HepG2 (cell line): ENCODE results near the gene ATAD3C. TPM values are rescaled to one million over a fixed set of nuclear protein-coding genes. Genes with fewer than 3 reads are reported as not detected.

Experiments used
- BHLHE40 ChIP-seq: IDR thresholded peaks from 2 replicates; pipeline ENCODE4 v1.6.1; 2011; ENCODE audit warnings: low read length, improper control_type of control experiment
- HDAC1 ChIP-seq: sonication (generic); formaldehyde crosslinking; IDR thresholded peaks from 2 replicates; pipeline ENCODE4 v1.5.1; 2020; ENCODE audit warnings: mild to moderate bottlenecking, missing genetic modification reagents
- IRF2 ChIP-seq: IDR thresholded peaks from 2 replicates; pipeline ENCODE4 v1.6.1; 2018; ENCODE audit warnings: missing genetic modification reagents, missing compliant biosample characterization
- MEIS1 ChIP-seq: sonication (generic); formaldehyde crosslinking; IDR thresholded peaks from 2 replicates; pipeline ENCODE4 v1.9.0; 2021; ENCODE audit warnings: mild to moderate bottlenecking, missing genetic modification reagents, moderate library complexity, borderline replicate concordance
- NONO ChIP-seq, 2 experiments: fragments of 450-650 bp in 1 of 2; sonication (generic) in 1 of 2; formaldehyde crosslinking in 1 of 2; IDR thresholded peaks in 1 of 2; conservative IDR thresholded peaks in 1 of 2; 2 replicates each; pipeline versions ENCODE4 v1.6.1 to v1.8.0; 2017 to 2022; ENCODE audit warnings: mild to moderate bottlenecking in 1 of 2, missing genetic modification reagents in 1 of 2, moderate library complexity in 1 of 2
- PCBP2 ChIP-seq: fragments of 200-400 bp; formaldehyde crosslinking; optimal IDR thresholded peaks from 2 replicates; pipeline ENCODE3; 2018; ENCODE audit warnings: low read length, low read depth; ENCODE audit not compliant: poor library complexity, severe bottlenecking
- RFX3 ChIP-seq: IDR thresholded peaks from 2 replicates; pipeline ENCODE4 v1.6.1; 2016; ENCODE audit warnings: missing biosample characterization, missing genetic modification reagents
- TCF7L2 ChIP-seq: IDR thresholded peaks from 2 replicates; pipeline ENCODE4 v1.6.1; 2011; ENCODE audit warnings: mild to moderate bottlenecking, low read depth, low read length, moderate library complexity
- ZNF569 ChIP-seq: sonication (generic); formaldehyde crosslinking; IDR thresholded peaks from 2 replicates; pipeline ENCODE4 v1.5.0; 2020; ENCODE audit warnings: mild to moderate bottlenecking, missing genetic modification reagents, moderate library complexity, borderline replicate concordance
- ZNF589 ChIP-seq: sonication (generic); formaldehyde crosslinking; conservative IDR thresholded peaks from 2 replicates; pipeline ENCODE4 v1.8.0; 2022; ENCODE audit warnings: mild to moderate bottlenecking, moderate library complexity, missing genetic modification reagents
- ZNF775 ChIP-seq: sonication (generic); formaldehyde crosslinking; IDR thresholded peaks from 2 replicates; pipeline ENCODE4 v1.4.0; 2020; ENCODE audit warnings: missing genetic modification reagents, mild to moderate bottlenecking, moderate library complexity, borderline replicate concordance
- ZNF883 ChIP-seq: sonication (generic); formaldehyde crosslinking; IDR thresholded peaks from 2 replicates; pipeline ENCODE4 v1.5.1; 2020; ENCODE audit warnings: mild to moderate bottlenecking, missing genetic modification reagents; ENCODE audit errors: not compliant biosample characterization
- polyA plus RNA-seq, 8 experiments: library from polyadenylated mRNA; depleted of rRNA in 3 of 8; stranded (reverse) in 7 of 8; unstranded in 1 of 8; fragments of >200 nt; fragmentation: Illumina TruSeq in 4 of 8; extraction: Trizol in 4 of 8; gene quantifications; 2 replicates each; pipeline versions ENCODE4 v1.2.1 to v1.2.3, GENCODE V29; 2011 to 2016; ENCODE audit warnings: low read depth in 4 of 8, missing spikeins in 1 of 8, mixed read lengths in 1 of 8; ENCODE audit not compliant: insufficient read depth in 1 of 8
- total RNA-seq, 5 experiments: library from RNA; depleted of rRNA; stranded (reverse); fragments of >200 nt; fragmentation: Illumina TruSeq; extraction: Trizol; gene quantifications; 2 replicates each; pipeline ENCODE4 v1.2.3, GENCODE V29; 2016; ENCODE audit warnings: low read depth in 1 of 5
- TF ChIP-seq, protein P1 (sequence below): sonication (generic); formaldehyde crosslinking; IDR thresholded peaks from 2 replicates; pipeline ENCODE4 v1.4.0; 2020; ENCODE audit warnings: missing genetic modification reagents, mild to moderate bottlenecking, borderline replicate concordance
- TF ChIP-seq, protein P2 (sequence below): sonication (generic); formaldehyde crosslinking; IDR thresholded peaks from 2 replicates; pipeline ENCODE4 v1.8.1; 2023; ENCODE audit warnings: missing genetic modification reagents, inconsistent platforms, borderline replicate concordance
- TF ChIP-seq, protein P3 (sequence below): sonication (generic); formaldehyde crosslinking; conservative IDR thresholded peaks from 2 replicates; pipeline ENCODE4 v1.8.0; 2022; ENCODE audit warnings: low read depth, missing genetic modification reagents
- TF ChIP-seq, protein P4 (sequence below): sonication (generic); formaldehyde crosslinking; IDR thresholded peaks from 2 replicates; pipeline ENCODE4 v1.4.0; 2020; ENCODE audit warnings: mild to moderate bottlenecking, missing genetic modification reagents, borderline replicate concordance
- TF ChIP-seq, protein P5 (sequence below): sonication (generic); formaldehyde crosslinking; conservative IDR thresholded peaks from 2 replicates; pipeline ENCODE4 v1.5.0; 2020; ENCODE audit warnings: missing genetic modification reagents

The ATAD3C gene
- total and polyA plus RNA-seq, 2 of the 13 experiments (the other 11 are each of a cell fraction or from before 2014, with no cell fraction given): 2.4 to 3.2 TPM

DNA sequence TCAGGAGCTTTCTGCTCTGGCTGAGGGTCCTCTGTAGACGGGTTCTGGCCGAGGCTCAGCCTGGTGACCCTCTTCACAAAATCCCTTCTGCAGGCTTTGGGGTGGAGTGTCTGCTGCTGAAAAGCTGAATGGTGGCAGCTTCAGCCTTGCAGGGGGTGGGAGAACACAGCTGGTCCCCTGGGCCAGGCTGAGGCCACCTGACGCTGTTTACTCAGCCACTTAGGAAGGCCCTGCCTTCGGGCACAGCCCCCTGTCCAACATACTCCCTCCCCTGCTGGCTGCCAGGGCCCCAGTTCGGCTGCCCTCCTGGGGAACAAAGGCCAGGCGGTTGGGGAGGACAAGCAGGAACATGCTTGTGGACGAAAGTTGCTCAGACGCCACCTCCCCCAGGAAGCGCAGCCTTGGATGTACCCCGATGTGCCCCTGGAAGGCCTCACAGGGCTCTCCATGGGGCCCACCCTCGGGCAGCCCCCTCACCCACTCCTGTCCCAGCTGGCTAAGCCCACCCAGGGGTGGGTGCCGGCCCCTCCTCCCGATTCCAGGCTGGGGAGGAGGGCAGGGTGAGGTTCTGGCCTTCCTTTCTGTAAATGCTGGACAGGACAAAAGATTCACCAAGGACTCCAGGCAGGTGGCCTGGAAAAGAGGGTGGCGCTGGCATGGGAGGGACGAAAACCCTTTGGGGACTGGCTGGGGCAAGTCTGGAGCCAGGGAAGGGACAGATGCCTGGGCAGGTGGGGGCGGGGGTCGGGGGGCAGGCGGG, 28.2 kb upstream of the ATAD3C start, which contains the start of gene ANKRD65 (continued):
- TF ChIP-seq, protein P1, sequence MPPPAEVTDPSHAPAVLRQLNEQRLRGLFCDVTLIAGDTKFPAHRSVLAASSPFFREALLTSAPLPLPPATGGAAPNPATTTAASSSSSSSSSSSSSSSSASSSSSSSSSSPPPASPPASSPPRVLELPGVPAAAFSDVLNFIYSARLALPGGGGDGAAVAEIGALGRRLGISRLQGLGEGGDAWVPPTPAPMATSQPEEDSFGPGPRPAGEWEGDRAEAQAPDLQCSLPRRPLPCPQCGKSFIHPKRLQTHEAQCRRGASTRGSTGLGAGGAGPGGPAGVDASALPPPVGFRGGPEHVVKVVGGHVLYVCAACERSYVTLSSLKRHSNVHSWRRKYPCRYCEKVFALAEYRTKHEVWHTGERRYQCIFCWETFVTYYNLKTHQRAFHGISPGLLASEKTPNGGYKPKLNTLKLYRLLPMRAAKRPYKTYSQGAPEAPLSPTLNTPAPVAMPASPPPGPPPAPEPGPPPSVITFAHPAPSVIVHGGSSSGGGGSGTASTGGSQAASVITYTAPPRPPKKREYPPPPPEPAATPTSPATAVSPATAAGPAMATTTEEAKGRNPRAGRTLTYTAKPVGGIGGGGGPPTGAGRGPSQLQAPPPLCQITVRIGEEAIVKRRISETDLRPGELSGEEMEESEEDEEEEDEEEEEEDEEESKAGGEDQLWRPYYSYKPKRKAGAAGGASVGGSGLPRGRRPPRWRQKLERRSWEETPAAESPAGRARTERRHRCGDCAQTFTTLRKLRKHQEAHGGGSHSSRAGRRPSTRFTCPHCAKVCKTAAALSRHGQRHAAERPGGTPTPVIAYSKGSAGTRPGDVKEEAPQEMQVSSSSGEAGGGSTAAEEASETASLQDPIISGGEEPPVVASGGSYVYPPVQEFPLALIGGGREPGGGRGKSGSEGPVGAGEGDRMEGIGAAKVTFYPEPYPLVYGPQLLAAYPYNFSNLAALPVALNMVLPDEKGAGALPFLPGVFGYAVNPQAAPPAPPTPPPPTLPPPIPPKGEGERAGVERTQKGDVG: no peak
- TF ChIP-seq IRF2: no peak
- no peak for TF ChIP-seq MEIS1 (CRISPR knock-in tag)
- TF ChIP-seq, protein P2, sequence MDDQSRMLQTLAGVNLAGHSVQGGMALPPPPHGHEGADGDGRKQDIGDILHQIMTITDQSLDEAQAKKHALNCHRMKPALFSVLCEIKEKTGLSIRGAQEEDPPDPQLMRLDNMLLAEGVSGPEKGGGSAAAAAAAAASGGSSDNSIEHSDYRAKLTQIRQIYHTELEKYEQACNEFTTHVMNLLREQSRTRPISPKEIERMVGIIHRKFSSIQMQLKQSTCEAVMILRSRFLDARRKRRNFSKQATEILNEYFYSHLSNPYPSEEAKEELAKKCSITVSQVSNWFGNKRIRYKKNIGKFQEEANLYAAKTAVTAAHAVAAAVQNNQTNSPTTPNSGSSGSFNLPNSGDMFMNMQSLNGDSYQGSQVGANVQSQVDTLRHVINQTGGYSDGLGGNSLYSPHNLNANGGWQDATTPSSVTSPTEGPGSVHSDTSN (CRISPR knock-in tag): no peak
- no peak for TF ChIP-seq NONO (IDR thresholded peaks at IDR 0.05)
- TF ChIP-seq NONO (CRISPR knock-in tag; conservative IDR thresholded peaks at IDR 0.05): peak; percentile 61; the same call in 1 of the 2 replicates
- TF ChIP-seq, protein P3, sequence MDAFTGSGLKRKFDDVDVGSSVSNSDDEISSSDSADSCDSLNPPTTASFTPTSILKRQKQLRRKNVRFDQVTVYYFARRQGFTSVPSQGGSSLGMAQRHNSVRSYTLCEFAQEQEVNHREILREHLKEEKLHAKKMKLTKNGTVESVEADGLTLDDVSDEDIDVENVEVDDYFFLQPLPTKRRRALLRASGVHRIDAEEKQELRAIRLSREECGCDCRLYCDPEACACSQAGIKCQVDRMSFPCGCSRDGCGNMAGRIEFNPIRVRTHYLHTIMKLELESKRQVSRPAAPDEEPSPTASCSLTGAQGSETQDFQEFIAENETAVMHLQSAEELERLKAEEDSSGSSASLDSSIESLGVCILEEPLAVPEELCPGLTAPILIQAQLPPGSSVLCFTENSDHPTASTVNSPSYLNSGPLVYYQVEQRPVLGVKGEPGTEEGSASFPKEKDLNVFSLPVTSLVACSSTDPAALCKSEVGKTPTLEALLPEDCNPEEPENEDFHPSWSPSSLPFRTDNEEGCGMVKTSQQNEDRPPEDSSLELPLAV (CRISPR knock-in tag): no peak
- TF ChIP-seq ZNF589 (CRISPR knock-in tag): no peak
- TF ChIP-seq, protein P4, sequence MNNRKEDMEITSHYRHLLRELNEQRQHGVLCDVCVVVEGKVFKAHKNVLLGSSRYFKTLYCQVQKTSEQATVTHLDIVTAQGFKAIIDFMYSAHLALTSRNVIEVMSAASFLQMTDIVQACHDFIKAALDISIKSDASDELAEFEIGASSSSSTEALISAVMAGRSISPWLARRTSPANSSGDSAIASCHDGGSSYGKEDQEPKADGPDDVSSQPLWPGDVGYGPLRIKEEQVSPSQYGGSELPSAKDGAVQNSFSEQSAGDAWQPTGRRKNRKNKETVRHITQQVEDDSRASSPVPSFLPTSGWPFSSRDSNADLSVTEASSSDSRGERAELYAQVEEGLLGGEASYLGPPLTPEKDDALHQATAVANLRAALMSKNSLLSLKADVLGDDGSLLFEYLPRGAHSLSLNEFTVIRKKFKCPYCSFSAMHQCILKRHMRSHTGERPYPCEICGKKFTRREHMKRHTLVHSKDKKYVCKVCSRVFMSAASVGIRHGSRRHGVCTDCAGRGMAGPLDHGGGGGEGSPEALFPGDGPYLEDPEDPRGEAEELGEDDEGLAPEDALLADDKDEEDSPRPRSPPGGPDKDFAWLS: no peak
- no peak for TF ChIP-seq ZNF883 (CRISPR knock-in tag)
- TF ChIP-seq RFX3 (CRISPR knock-in tag): no peak
- TF ChIP-seq ZNF775 (CRISPR knock-in tag): 0 out of 2 replicates have a peak, but pooled peaks have one; percentile 43
- TF ChIP-seq PCBP2: no peak
- TF ChIP-seq, protein P5, sequence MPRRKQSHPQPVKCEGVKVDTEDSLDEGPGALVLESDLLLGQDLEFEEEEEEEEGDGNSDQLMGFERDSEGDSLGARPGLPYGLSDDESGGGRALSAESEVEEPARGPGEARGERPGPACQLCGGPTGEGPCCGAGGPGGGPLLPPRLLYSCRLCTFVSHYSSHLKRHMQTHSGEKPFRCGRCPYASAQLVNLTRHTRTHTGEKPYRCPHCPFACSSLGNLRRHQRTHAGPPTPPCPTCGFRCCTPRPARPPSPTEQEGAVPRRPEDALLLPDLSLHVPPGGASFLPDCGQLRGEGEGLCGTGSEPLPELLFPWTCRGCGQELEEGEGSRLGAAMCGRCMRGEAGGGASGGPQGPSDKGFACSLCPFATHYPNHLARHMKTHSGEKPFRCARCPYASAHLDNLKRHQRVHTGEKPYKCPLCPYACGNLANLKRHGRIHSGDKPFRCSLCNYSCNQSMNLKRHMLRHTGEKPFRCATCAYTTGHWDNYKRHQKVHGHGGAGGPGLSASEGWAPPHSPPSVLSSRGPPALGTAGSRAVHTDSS (CRISPR knock-in tag): no peak
- peak; percentile 77 for TF ChIP-seq HDAC1
- no peak for TF ChIP-seq ZNF569
- no peak for TF ChIP-seq BHLHE40
- no peak for TF ChIP-seq TCF7L2
